Neuronal stem cell (in vitro differentiated cells): ENCODE data around the gene MLF1.

ENCODE experiments used
- DNase-seq: peaks from one replicate; pipeline ENCODE4 v3.0.0-alpha.2; 2013; ENCODE audit warnings: low spot score
- H2AFZ ChIP-seq: one replicate; pipeline ENCODE4 v1.6.1; 2013; ENCODE audit warnings: mild to moderate bottlenecking, low read length, inconsistent platforms
- H2AK5ac ChIP-seq: 2 replicates; pipeline ENCODE4 v1.6.1; 2013; ENCODE audit warnings: low read depth, mild to moderate bottlenecking, inconsistent platforms, low read length, moderate library complexity, mixed read lengths
- H2BK120ac ChIP-seq: 2 replicates; pipeline ENCODE4 v1.6.1; 2013; ENCODE audit warnings: low read depth, mild to moderate bottlenecking, inconsistent platforms, low read length, moderate library complexity, mixed read lengths
- H2BK12ac ChIP-seq: one replicate; pipeline ENCODE4 v1.6.1; 2013; ENCODE audit warnings: low read length, inconsistent platforms
- H2BK15ac ChIP-seq: 2 replicates; pipeline ENCODE4 v1.6.1; 2013; ENCODE audit warnings: mild to moderate bottlenecking, low read length, inconsistent platforms, mixed read lengths
- H2BK5ac ChIP-seq: one replicate; pipeline ENCODE4 v1.6.1; 2013; ENCODE audit warnings: inconsistent platforms, mild to moderate bottlenecking, low read length, moderate library complexity
- H3K14ac ChIP-seq: one replicate; pipeline ENCODE4 v1.6.1; 2013; ENCODE audit warnings: low read length, inconsistent platforms
- H3K18ac ChIP-seq: 2 replicates; pipeline ENCODE4 v1.6.1; 2013; ENCODE audit warnings: low read length, inconsistent platforms
- H3K23ac ChIP-seq: 2 replicates; pipeline ENCODE4 v1.6.1; 2013; ENCODE audit warnings: low read depth, mild to moderate bottlenecking, mixed read lengths, low read length, inconsistent platforms; ENCODE audit not compliant: poor library complexity
- H3K27ac ChIP-seq: replicated peaks from 3 replicates; pipeline ENCODE4 v1.5.1; 2013; ENCODE audit warnings: low read length, inconsistent platforms
- H3K27me3 ChIP-seq, 3 experiments: 2 replicates each; pipeline ENCODE4 v1.6.1; 2013; ENCODE audit warnings: low read length in 3 of 3, mild to moderate bottlenecking in 2 of 3, inconsistent platforms in 1 of 3, low read depth in 1 of 3, mixed read lengths in 1 of 3, moderate library complexity in 1 of 3; ENCODE audit not compliant: control insufficient read depth in 3 of 3, insufficient read depth in 3 of 3
- H3K36me3 ChIP-seq, 2 donors: replicated peaks in 1 of 2; 2 replicates each; pipeline ENCODE4 v1.6.1; 2013; ENCODE audit warnings: low read length in 2 of 2; ENCODE audit not compliant: control insufficient read depth in 2 of 2, insufficient read depth in 2 of 2
- H3K4ac ChIP-seq: 2 replicates; pipeline ENCODE4 v1.6.1; 2013; ENCODE audit warnings: inconsistent platforms, mild to moderate bottlenecking, low read length, moderate library complexity
- H3K4me1 ChIP-seq, 2 donors: 1 replicate in 1 of 2; 2 replicates in 1 of 2; pipeline ENCODE4 v1.6.1; 2013; ENCODE audit warnings: low read length in 2 of 2, low read depth in 1 of 2; ENCODE audit not compliant: control insufficient read depth in 2 of 2, insufficient read depth in 1 of 2
- H3K4me2 ChIP-seq: one replicate; pipeline ENCODE4 v1.6.1; 2013; ENCODE audit warnings: mild to moderate bottlenecking, low read length, inconsistent platforms; ENCODE audit not compliant: insufficient read depth, poor library complexity, severe bottlenecking
- H3K4me3 ChIP-seq, 2 donors: 2 replicates each; pipeline ENCODE4 v1.5.1; 2013; ENCODE audit warnings: low read length in 2 of 2, mild to moderate bottlenecking in 2 of 2, inconsistent platforms in 1 of 2, moderate library complexity in 1 of 2
- H3K79me1 ChIP-seq: one replicate; pipeline ENCODE4 v1.6.1; 2013; ENCODE audit warnings: low read depth, mild to moderate bottlenecking, inconsistent platforms, low read length, moderate library complexity
- H3K9ac ChIP-seq: one replicate; pipeline ENCODE4 v1.6.1; 2013; ENCODE audit warnings: mild to moderate bottlenecking, low read depth, low read length, inconsistent platforms; ENCODE audit not compliant: poor library complexity
- H3K9me3 ChIP-seq, 2 donors: replicated peaks in 1 of 2; 2 replicates each; pipeline versions ENCODE3 to v1.6.1; 2013; ENCODE audit warnings: low read length in 2 of 2, mild to moderate bottlenecking in 2 of 2, inconsistent platforms in 1 of 2, low read depth in 1 of 2, mixed read lengths in 1 of 2, moderate library complexity in 1 of 2; ENCODE audit not compliant: control insufficient read depth in 2 of 2, insufficient read depth in 1 of 2
- H4K8ac ChIP-seq: one replicate; pipeline ENCODE4 v1.6.1; 2013; ENCODE audit warnings: low read depth, mild to moderate bottlenecking, inconsistent platforms, low read length, moderate library complexity
- H4K91ac ChIP-seq: one replicate; pipeline ENCODE4 v1.6.1; 2013; ENCODE audit warnings: low read length, low read depth, mild to moderate bottlenecking, inconsistent platforms; ENCODE audit not compliant: poor library complexity
- WGBS, 2 donors: extraction: QIAGEN DNeasy Blood & Tissue Kit; methylation state at CpG; one replicate each; pipeline ENCODE4 v1.1.7; 2013; ENCODE audit warnings: missing lambda C conversion rate in 2 of 2, mixed read lengths in 1 of 2; ENCODE audit not compliant: insufficient read length in 2 of 2, insufficient replicate concordance in 1 of 2; ENCODE audit errors: extremely low coverage in 2 of 2; 5-methylcytosine and 5-hydroxymethylcytosine counted together

The MLF1 gene

DNA sequence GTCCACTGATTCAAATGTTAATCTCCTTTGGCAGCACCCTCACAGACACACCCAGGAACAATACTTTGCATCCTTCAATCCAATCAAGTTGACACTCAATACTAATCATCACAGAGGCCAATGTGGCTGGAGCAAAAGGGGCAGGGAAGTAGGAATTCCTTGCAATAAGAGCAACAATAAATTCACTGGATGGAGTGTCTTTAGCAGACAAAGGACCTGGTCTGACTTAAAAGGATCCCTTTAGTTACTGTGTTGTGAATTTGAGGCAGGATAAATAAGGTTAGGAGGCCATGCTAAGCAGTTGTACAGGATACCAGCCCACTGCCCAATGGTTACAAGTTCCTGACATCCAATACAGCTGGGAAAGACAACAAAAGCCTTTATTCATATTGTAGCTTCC is 61.0 kb downstream of the MLF1 start:
- Histone ChIP-seq H3K18ac (no peak overlapping the region), H3K4ac (no peak overlapping the region), H2AK5ac (no peak overlapping the region), H2AFZ (peak overlapping the region; percentile 77), H3K27me3 (peaks cover 0 to 5% (median 0%) of the 10 kb centered on the region in 3 experiments), H2BK15ac (no peak overlapping the region), H3K79me1 (no peaks in the 10 kb centered on the region), H3K4me3 (no peak overlapping the region), H3K27ac (no peak overlapping the region), H3K4me2 (no peak overlapping the region), H4K8ac (no peak overlapping the region), H3K14ac (no peak overlapping the region), H2BK5ac (no peak overlapping the region), H3K23ac (no peak overlapping the region), H2BK120ac (no peak overlapping the region), H3K9ac (no peak overlapping the region), H2BK12ac (no peak overlapping the region), H3K9me3 (no peaks in the 10 kb centered on the region), H3K36me3 (no peaks in the 10 kb centered on the region), H3K4me1 (peaks cover 3% of the 10 kb centered on the region in 2 donors), H4K91ac (no peak overlapping the region)
- DNase-seq, result peak; percentile 35

DNA sequence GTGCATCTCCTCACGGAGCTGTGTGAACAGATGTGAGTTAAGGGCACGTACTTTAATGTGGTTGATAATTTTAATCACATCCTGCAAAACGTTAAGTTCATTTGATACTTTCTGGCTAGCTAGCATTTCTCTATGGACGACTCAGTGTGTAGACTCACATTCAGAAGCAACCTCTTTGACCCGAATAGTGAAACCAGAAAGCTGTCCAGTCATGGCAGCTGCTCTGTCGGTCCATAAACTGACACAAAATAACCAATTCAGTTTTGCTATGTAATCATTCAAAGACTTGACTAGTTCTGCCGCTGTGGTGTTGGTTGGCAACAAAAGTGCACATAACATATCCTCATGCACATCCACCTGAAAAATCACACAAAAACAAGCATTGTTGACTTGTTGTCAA is 69.7 kb downstream of the MLF1 start:
- Histone ChIP-seq H2BK120ac (no peak overlapping the region), H3K27me3 (no peaks in the 10 kb centered on the region), H4K8ac (no peak overlapping the region), H3K36me3 (no peaks in the 10 kb centered on the region), H2BK5ac (no peak overlapping the region), H3K18ac (no peak overlapping the region), H3K79me1 (peaks cover 2% of the 10 kb centered on the region), H2AFZ (no peak overlapping the region), H3K14ac (no peak overlapping the region), H3K9ac (no peak overlapping the region), H3K9me3 (no peaks in the 10 kb centered on the region), H3K4me3 (no peak overlapping the region), H3K4me2 (no peak overlapping the region), H3K27ac (no peak overlapping the region), H4K91ac (no peak overlapping the region), H3K23ac (no peak overlapping the region), H2BK15ac (no peak overlapping the region), H3K4me1 (peaks cover 0 to 4% of the 10 kb centered on the region in 2 donors), H2AK5ac (no peak overlapping the region), H3K4ac (no peak overlapping the region), H2BK12ac (no peak overlapping the region)
- no peak for DNase-seq
- WGBS, 2 donors, result no CpG with 5 or more reads among the region's 7 CpGs

DNA sequence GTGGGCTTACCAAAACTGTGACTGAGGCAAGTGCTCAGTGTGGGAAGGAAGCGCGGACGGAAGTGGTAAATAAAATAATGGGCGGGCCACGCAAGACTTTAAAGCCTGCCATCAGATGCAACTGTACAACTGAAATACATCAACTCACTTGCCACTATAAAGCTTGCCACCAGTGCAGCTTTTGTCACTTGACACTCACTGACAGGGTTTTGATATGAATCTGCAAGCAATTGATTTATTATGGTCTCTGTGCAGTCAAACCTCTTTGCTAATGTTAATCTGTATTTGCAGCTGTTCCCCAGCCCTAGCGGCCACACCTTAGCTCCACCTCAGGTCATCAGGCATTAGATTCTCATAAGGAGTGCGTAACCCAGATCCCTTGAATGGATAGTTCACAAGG is 71.0 kb downstream of the MLF1 start:
- no peak overlapping the region for H3K18ac ChIP-seq
- H3K9ac ChIP-seq, result no peak overlapping the region
- no peak overlapping the region for H4K8ac ChIP-seq
- no peak overlapping the region for H2BK120ac ChIP-seq
- H3K36me3 ChIP-seq, result peaks cover 0 to 12% of the 10 kb centered on the region in 2 donors
- H2BK12ac ChIP-seq, result no peak overlapping the region
- H3K4ac ChIP-seq, result no peak overlapping the region
- H3K14ac ChIP-seq, result no peak overlapping the region
- peaks cover 0 to 4% of the 10 kb centered on the region in 2 donors for H3K4me1 ChIP-seq
- no peak overlapping the region for H4K91ac ChIP-seq
- peaks cover 6% of the 10 kb centered on the region for H3K79me1 ChIP-seq
- H3K4me3 ChIP-seq, result no peak overlapping the region
- no peak overlapping the region for H2AFZ ChIP-seq
- H2BK15ac ChIP-seq, result no peak overlapping the region
- H3K27me3 ChIP-seq, result no peaks in the 10 kb centered on the region
- no peaks in the 10 kb centered on the region for H3K9me3 ChIP-seq
- H3K27ac ChIP-seq, result no peak overlapping the region
- WGBS, 2 donors, result no CpG with 5 or more reads among the region's 7 CpGs
- no peak overlapping the region for H3K4me2 ChIP-seq
- no peak for DNase-seq
- no peak overlapping the region for H2AK5ac ChIP-seq
- no peak overlapping the region for H3K23ac ChIP-seq
- no peak overlapping the region for H2BK5ac ChIP-seq

DNA sequence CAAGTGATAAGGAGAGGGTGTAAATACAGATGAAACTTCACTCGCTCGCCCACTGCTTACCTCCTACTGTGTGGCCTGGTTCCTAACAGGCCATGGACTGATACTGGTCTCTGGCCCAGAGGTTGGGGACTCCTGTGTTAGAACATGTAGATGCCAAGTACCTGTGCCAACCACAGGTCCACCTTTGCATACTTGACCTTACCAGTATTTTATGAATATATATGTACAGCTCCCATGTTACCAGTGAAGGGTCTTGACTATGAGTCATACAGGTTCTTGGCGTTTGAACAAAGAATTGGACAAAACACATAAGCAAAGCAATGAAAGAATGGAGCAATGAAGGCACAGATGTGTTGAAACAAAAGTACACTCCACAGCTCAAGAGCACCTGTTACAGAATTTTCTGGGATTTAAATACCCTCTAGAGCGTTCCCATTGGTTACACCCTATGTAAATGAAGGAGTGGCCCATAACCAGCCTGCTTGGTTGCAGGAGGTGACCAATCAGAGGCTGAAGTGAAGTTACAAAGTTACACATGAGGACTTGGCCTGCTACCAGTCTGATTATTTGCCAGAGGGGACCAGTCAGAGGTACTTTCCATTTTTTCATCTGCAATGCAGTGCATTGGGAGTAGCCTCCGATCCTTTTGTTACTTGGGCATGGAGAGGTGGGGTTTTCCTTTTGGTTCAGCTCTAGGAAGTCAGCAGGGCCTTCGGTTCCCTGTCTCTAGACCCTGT is 71.6 kb downstream of the MLF1 start:
- Histone ChIP-seq H4K91ac (no peak overlapping the region), H2AK5ac (no peak overlapping the region), H2BK5ac (no peak overlapping the region), H3K27ac (no peak overlapping the region), H2BK120ac (no peak overlapping the region), H4K8ac (no peak overlapping the region), H3K23ac (no peak overlapping the region), H3K9ac (no peak overlapping the region), H3K4me3 (no peak overlapping the region), H3K14ac (no peak overlapping the region), H3K4me2 (no peak overlapping the region), H2BK15ac (no peak overlapping the region), H3K18ac (no peak overlapping the region), H3K4ac (no peak overlapping the region), H3K27me3 (no peaks in the 10 kb centered on the region), H3K79me1 (peaks cover 6% of the 10 kb centered on the region), H3K9me3 (no peaks in the 10 kb centered on the region), H2AFZ (peak overlapping the region; percentile 77), H3K4me1 (peaks cover 0 to 4% of the 10 kb centered on the region in 2 donors), H2BK12ac (no peak overlapping the region), H3K36me3 (peaks cover 0 to 18% of the 10 kb centered on the region in 2 donors)
- WGBS, 2 donors, result no CpG with 5 or more reads among the region's 6 CpGs
- DNase-seq, result no peak
